ENCODE results near the gene ASMTL.
A peak's percentile ranks its signal among the peaks of the same experiment; 100 is the strongest.

The ASMTL gene

DNA sequence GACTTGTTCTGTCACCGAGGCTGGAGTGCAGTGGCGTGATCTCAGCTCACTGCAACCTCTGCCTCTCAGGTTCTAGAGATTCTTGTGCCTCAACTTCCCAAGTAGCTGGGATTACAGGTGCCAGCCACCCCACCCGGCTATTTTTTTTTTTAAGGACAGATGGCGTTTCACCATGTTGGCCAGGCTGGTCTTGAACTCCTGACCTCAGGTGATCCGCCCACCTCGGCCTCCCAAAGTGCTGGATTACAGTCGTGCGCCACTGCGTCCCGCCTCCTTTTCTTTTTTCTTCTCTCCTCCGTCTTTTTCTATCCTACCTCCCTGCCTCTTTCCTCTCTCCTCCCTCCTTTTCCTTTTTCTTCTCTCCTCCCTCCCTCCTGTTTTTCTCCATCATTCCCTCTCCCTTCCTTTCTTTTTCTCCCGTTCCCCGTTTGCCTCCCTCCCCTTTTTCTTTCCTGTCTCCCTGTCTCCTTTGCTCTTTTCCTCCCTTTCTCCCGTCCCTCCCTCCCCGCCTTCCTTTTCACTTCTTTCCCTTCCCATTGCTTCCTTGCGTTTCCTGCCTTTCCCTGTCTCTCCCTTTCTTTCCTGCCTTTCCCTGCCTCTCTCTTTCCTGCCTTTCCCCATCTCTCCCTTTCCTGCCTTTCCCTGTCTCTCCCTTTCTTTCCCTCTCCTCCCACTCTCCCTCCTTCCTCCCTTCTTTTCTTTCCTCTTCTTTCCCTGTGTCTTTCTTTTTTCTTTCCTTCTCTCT is 58.7 kb downstream of the ASMTL start:
- TF ChIP-seq, protein P1, sequence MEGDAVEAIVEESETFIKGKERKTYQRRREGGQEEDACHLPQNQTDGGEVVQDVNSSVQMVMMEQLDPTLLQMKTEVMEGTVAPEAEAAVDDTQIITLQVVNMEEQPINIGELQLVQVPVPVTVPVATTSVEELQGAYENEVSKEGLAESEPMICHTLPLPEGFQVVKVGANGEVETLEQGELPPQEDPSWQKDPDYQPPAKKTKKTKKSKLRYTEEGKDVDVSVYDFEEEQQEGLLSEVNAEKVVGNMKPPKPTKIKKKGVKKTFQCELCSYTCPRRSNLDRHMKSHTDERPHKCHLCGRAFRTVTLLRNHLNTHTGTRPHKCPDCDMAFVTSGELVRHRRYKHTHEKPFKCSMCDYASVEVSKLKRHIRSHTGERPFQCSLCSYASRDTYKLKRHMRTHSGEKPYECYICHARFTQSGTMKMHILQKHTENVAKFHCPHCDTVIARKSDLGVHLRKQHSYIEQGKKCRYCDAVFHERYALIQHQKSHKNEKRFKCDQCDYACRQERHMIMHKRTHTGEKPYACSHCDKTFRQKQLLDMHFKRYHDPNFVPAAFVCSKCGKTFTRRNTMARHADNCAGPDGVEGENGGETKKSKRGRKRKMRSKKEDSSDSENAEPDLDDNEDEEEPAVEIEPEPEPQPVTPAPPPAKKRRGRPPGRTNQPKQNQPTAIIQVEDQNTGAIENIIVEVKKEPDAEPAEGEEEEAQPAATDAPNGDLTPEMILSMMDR (IDR thresholded peaks at IDR 0.05): no peak
- Histone ChIP-seq H3K9me3 (no peaks in the 10 kb centered on the region), H3K36me3 (peaks cover 13 to 31% (median 18%) of the 10 kb centered on the region in 3 donors), H3K4me1 (peaks cover 0 to 45% (median 36%) of the 10 kb centered on the region in 4 donors), H3K27ac (peak overlapping the region; percentile 62 to 98), H3K27me3 (no peaks in the 10 kb centered on the region), H3K4me3 (peak overlapping the region in 1 of 2 donors; percentile 5)
- DNase-seq: peak; percentile 4 to 54
- intact Hi-C loops (cut with DNase I; ENCODE audit: low total_unique reads): loop anchor here (2.0 to 10.0 kb wide), 3 partner anchors 59 to 1079 kb away; partner anchors contain the start of genes AKAP17A, ASMTL and GTPBP6

GRCh38 chrX:1392376-1393068 is 60.2 kb downstream of the ASMTL start:
- intact Hi-C loops (cut with DNase I; ENCODE audit: low total_unique reads): loop anchor here (2.0 to 10.0 kb wide), 3 partner anchors 60 to 1078 kb away; partner anchors contain the start of genes AKAP17A, ASMTL and GTPBP6
- peaks cover 0 to 54% (median 43%) of the 10 kb centered on the region in 4 donors for H3K4me1 ChIP-seq
- peak; percentile 73 to 87 for DNase-seq
- no peaks in the 10 kb centered on the region for H3K27me3 ChIP-seq
- peak overlapping the region; percentile 97 to 98 for H3K27ac ChIP-seq
- no peaks in the 10 kb centered on the region for H3K9me3 ChIP-seq
- H3K36me3 ChIP-seq: peaks cover 29 to 46% (median 33%) of the 10 kb centered on the region in 3 donors
- H3K4me3 ChIP-seq: peak overlapping the region; percentile 89 to 92
- TF ChIP-seq, protein P1 (IDR thresholded peaks at IDR 0.05): no peak

- peaks cover 35 to 48% (median 40%) of the 10 kb centered on the region in 3 donors for H3K36me3 ChIP-seq
- H3K4me3 ChIP-seq: peak within 1 kb of the TSS; percentile 89 to 92
- intact Hi-C loops (cut with DNase I; ENCODE audit: low total_unique reads): loop anchor here (2.0 to 10.0 kb wide), 3 partner anchors 61 to 1077 kb away; partner anchors contain the start of genes AKAP17A, ASMTL and GTPBP6
- no peaks in the 10 kb centered on the region for H3K27me3 ChIP-seq
- peak within 1 kb of the TSS; percentile 97 to 98 for H3K27ac ChIP-seq
- peaks cover 0 to 54% (median 43%) of the 10 kb centered on the region in 4 donors for H3K4me1 ChIP-seq
- H3K9me3 ChIP-seq: no peaks in the 10 kb centered on the region
- TF ChIP-seq, protein P1 (IDR thresholded peaks at IDR 0.05): peak; percentile 5 to 19
- peak; percentile 97 to 99 for DNase-seq
Observed at GRCh38 chrX:1391707-1392375, 60.9 kb downstream of the ASMTL start, which contains the start of gene SLC25A6. Gene SLC25A6, minus strand, starts transcription at chrX:1392113. Its CDS starts 104 bp downstream, at chrX:1392009.

- intact Hi-C loops (cut with DNase I; ENCODE audit: low total_unique reads): loop anchor here (10.0 kb wide), 2 partner anchors 203 to 1077 kb away; partner anchors contain the start of genes AKAP17A and GTPBP6
- DNase-seq: no peak
- H3K27me3 ChIP-seq: no peaks in the 10 kb centered on the region
- H3K27ac ChIP-seq: peak overlapping the region; percentile 97 to 98
- H3K9me3 ChIP-seq: no peaks in the 10 kb centered on the region
- H3K4me3 ChIP-seq: peak overlapping the region; percentile 89 to 92
- H3K36me3 ChIP-seq: peaks cover 40 to 48% (median 45%) of the 10 kb centered on the region in 3 donors
- TF ChIP-seq, protein P1 (IDR thresholded peaks at IDR 0.05): no peak
- peaks cover 0 to 54% (median 43%) of the 10 kb centered on the region in 4 donors for H3K4me1 ChIP-seq
Observed at GRCh38 chrX:1391370-1391706, 61.4 kb downstream of the ASMTL start.

Measured in tibial artery (tissue), 4 donors.